HFFc6 (cell line): ENCODE data around the gene PCBP1. TPM values are rescaled to one million over a fixed set of nuclear protein-coding genes. Genes with fewer than 3 reads are reported as not detected.

Experiments
- DNase-seq: peaks from one replicate; pipeline ENCODE4 v3.0.0-alpha.2; 2018
- H3K27ac Mint-ChIP-seq: 2 replicates; pipeline ENCODE4 v1.8.0; 2020; ENCODE audit warnings: mild to moderate bottlenecking, mixed read lengths
- H3K27me3 Mint-ChIP-seq: 2 replicates; pipeline ENCODE4 v1.8.0; 2021; ENCODE audit warnings: mild to moderate bottlenecking, moderate library complexity, mixed read lengths; ENCODE audit not compliant: insufficient read depth
- H3K36me3 Mint-ChIP-seq: 2 replicates; pipeline ENCODE4 v1.8.0; 2021; ENCODE audit warnings: low read depth, mixed read lengths
- H3K4me1 Mint-ChIP-seq: 2 replicates; pipeline ENCODE4 v1.8.0; 2020; ENCODE audit warnings: low read depth, mixed read lengths
- H3K4me3 Mint-ChIP-seq: 2 replicates; pipeline ENCODE4 v1.8.0; 2020; ENCODE audit warnings: mild to moderate bottlenecking, moderate library complexity, mixed read lengths
- H3K9me3 Mint-ChIP-seq: 2 replicates; pipeline ENCODE4 v1.8.0; 2020; ENCODE audit warnings: mild to moderate bottlenecking, mixed read lengths
- total RNA-seq, 6 experiments: library from RNA; stranded (reverse); fragmentation: NEBNext Ultra II Directional; extraction: Animal tissue kit (Norgen Biotek cat#: 25700); gene quantifications; 2 replicates in 1 of 6; 3 replicates in 5 of 6; pipeline ENCODE4 v1.2.3, GENCODE V29; 2021
- TF ChIP-seq, protein P1 (sequence below): fragments of 200-600 bp; sonication (generic); IDR thresholded peaks from 2 replicates; pipeline ENCODE4 v1.5.0; 2021; ENCODE audit warnings: antibody characterized with exemption, mild to moderate bottlenecking

PCBP1 gene
- total RNA-seq, 6 experiments from 2014 or later, result 293 to 369 (median 361) TPM

- Mint-ChIP-seq H3K4me1 (peaks cover 31% of the 10 kb centered on the region), H3K4me3 (no peak overlapping the region), H3K36me3 (peaks cover 28% of the 10 kb centered on the region), H3K27me3 (no peaks in the 10 kb centered on the region; the same call in 1 of the 2 replicates), H3K9me3 (no peaks in the 10 kb centered on the region), H3K27ac (no peak overlapping the region)
- no peak for DNase-seq
- TF ChIP-seq, protein P1, sequence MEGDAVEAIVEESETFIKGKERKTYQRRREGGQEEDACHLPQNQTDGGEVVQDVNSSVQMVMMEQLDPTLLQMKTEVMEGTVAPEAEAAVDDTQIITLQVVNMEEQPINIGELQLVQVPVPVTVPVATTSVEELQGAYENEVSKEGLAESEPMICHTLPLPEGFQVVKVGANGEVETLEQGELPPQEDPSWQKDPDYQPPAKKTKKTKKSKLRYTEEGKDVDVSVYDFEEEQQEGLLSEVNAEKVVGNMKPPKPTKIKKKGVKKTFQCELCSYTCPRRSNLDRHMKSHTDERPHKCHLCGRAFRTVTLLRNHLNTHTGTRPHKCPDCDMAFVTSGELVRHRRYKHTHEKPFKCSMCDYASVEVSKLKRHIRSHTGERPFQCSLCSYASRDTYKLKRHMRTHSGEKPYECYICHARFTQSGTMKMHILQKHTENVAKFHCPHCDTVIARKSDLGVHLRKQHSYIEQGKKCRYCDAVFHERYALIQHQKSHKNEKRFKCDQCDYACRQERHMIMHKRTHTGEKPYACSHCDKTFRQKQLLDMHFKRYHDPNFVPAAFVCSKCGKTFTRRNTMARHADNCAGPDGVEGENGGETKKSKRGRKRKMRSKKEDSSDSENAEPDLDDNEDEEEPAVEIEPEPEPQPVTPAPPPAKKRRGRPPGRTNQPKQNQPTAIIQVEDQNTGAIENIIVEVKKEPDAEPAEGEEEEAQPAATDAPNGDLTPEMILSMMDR, result no peak
These were observed 6.1 kb upstream of the PCBP1 start for GRCh38 chr2:70081221-70081620.

DNA sequence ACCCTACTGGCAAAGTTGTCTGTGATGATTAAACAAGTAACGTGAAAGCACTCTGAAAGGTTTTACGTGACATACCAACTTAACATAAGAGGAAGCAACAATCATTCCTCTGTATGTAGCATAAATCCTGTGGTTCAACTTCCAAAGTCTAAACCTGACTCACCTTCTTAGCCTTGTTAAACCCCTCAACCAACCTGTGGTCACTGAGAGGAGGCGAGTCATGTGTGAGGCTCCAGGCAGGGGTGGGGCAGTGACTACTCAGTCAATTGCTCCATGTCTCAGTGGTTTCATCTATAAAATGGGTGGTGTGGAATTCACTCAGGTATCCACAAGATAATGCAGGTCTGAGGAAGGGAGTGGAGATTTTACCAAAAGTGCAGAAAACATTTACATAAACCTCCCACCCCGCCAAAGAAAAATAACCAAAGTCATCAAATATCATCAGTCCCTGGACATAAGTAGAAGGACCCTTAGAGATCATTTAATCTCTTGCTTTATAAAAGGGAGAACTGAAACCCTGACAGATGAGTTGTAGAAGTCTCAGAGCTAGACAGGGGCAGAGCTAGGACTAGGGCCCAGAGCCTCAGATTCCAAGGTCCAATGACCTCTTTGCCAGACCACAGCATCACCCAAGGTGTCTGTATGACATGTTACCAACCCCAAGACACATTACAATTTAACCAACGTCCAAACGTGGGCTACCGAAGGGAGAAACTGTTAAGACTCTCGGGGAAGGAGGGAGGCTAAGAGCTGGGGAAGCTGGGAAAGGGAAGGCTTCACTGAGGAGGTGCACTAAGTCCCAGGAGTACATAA lies 3.7 kb upstream of the PCBP1 start:
- Mint-ChIP-seq H3K4me3 (no peak overlapping the region), H3K27me3 (peaks cover 6% of the 10 kb centered on the region)
- peak; percentile 80 for DNase-seq

GRCh38 chr2:70084973-70085710 lies 2.1 kb upstream of the PCBP1 start:
- no peak for DNase-seq
- Mint-ChIP-seq H3K27me3 (peaks cover 6% of the 10 kb centered on the region), H3K9me3 (no peaks in the 10 kb centered on the region), H3K4me3 (peak overlapping the region; percentile 98; the same call in 1 of the 2 replicates), H3K36me3 (peaks cover 54% of the 10 kb centered on the region), H3K27ac (peak overlapping the region; percentile 100), H3K4me1 (peaks cover 43% of the 10 kb centered on the region)
- TF ChIP-seq, protein P1, result no peak

More for the DNA sequence above, 3.7 kb upstream of the PCBP1 start:
- TF ChIP-seq, protein P1, result no peak
- peaks cover 39% of the 10 kb centered on the region for H3K36me3 Mint-ChIP-seq
- no peaks in the 10 kb centered on the region for H3K9me3 Mint-ChIP-seq
- H3K4me1 Mint-ChIP-seq, result peaks cover 36% of the 10 kb centered on the region
- peak overlapping the region; percentile 82 for H3K27ac Mint-ChIP-seq

- no peaks in the 10 kb centered on the region for H3K9me3 Mint-ChIP-seq
- H3K4me1 Mint-ChIP-seq, result peaks cover 49% of the 10 kb centered on the region
- H3K36me3 Mint-ChIP-seq, result peaks cover 51% of the 10 kb centered on the region
- TF ChIP-seq, protein P1, result no peak
- no peak for DNase-seq
- H3K27me3 Mint-ChIP-seq, result peaks cover 6% of the 10 kb centered on the region
- peak overlapping the region; percentile 100 for H3K27ac Mint-ChIP-seq
- H3K4me3 Mint-ChIP-seq, result peak overlapping the region; percentile 98
These were observed 1.5 kb upstream of the PCBP1 start for GRCh38 chr2:70085711-70086277.

GRCh38 chr2:70086278-70086837 lies 919 bp upstream of the PCBP1 start:
- H3K36me3 Mint-ChIP-seq, result peaks cover 49% of the 10 kb centered on the region
- peak overlapping the region; percentile 100 for H3K27ac Mint-ChIP-seq
- peak overlapping the region; percentile 98 for H3K4me3 Mint-ChIP-seq
- DNase-seq, result peak; percentile 68
- peaks cover 49% of the 10 kb centered on the region for H3K4me1 Mint-ChIP-seq
- H3K9me3 Mint-ChIP-seq, result no peaks in the 10 kb centered on the region
- peaks cover 6% of the 10 kb centered on the region for H3K27me3 Mint-ChIP-seq
- TF ChIP-seq, protein P1, result no peak
